Smooth muscle cell (in vitro differentiated cells): ENCODE measurements around the gene SIRT2. TPM values are rescaled to one million over a fixed set of nuclear protein-coding genes. Genes with fewer than 3 reads are reported as not detected.

Experiments used
- DNase-seq: peaks from one replicate; lab custom pipeline; 2025; ENCODE audit not compliant: unreplicated experiment; lab: John Stamatoyannopoulos, UW
- H2AFZ ChIP-seq: fragments of 200-600 bp; sonication (generic); 2 replicates; pipeline ENCODE4 v1.6.0; 2016; ENCODE audit warnings: antibody characterized with exemption, low read depth, mild to moderate bottlenecking
- H3F3A ChIP-seq: fragments of 200-600 bp; sonication (generic); 2 replicates; pipeline ENCODE4 v1.6.0; 2017; ENCODE audit warnings: antibody characterized with exemption, low read depth
- H3K27ac ChIP-seq: fragments of 200-600 bp; sonication (generic); 2 replicates; pipeline ENCODE4 v1.5.1; 2016; ENCODE audit warnings: low read depth, mild to moderate bottlenecking
- H3K27me3 ChIP-seq: fragments of 200-600 bp; sonication (generic); 2 replicates; pipeline ENCODE4 v1.6.1; 2016; ENCODE audit warnings: low read depth, mild to moderate bottlenecking
- H3K36me3 ChIP-seq: fragments of 200-600 bp; sonication (generic); 2 replicates; pipeline ENCODE4 v1.5.1; 2016; ENCODE audit warnings: low read depth
- H3K4me1 ChIP-seq: fragments of 200-600 bp; sonication (generic); 2 replicates; pipeline ENCODE4 v1.5.1; 2016; ENCODE audit warnings: low read depth
- H3K4me2 ChIP-seq: fragments of 200-600 bp; sonication (generic); 2 replicates; pipeline ENCODE4 v1.6.0; 2016; ENCODE audit warnings: mild to moderate bottlenecking
- H3K4me3 ChIP-seq: fragments of 200-600 bp; sonication (generic); 2 replicates; pipeline ENCODE4 v1.5.1; 2016; ENCODE audit warnings: mild to moderate bottlenecking
- H3K79me2 ChIP-seq: fragments of 200-600 bp; sonication (generic); 2 replicates; pipeline ENCODE4 v1.6.0; 2016; ENCODE audit warnings: low read depth, mild to moderate bottlenecking
- H3K9ac ChIP-seq: fragments of 200-600 bp; sonication (generic); 2 replicates; pipeline ENCODE4 v1.6.0; 2016; ENCODE audit warnings: low read depth
- H3K9me3 ChIP-seq: fragments of 200-600 bp; sonication (generic); replicated peaks from 2 replicates; pipeline ENCODE4 v1.5.1; 2016; ENCODE audit warnings: low read depth
- H4K20me1 ChIP-seq: fragments of 200-600 bp; sonication (generic); 2 replicates; pipeline ENCODE4 v1.6.0; 2016; ENCODE audit warnings: low read depth
- CTCF ChIP-seq: fragments of 200-600 bp; sonication (generic); IDR thresholded peaks from 2 replicates; pipeline ENCODE4 v1.5.1; 2017; ENCODE audit warnings: borderline replicate concordance, mild to moderate bottlenecking, antibody characterized with exemption; ENCODE audit not compliant: insufficient read depth, poor library complexity, severe bottlenecking
- WGBS: methylation state at CpG from one replicate; pipeline ENCODE4 v1.1.7; 2016; ENCODE audit warnings: low lambda C conversion rate; 5-methylcytosine and 5-hydroxymethylcytosine counted together
- polyA plus RNA-seq: library from polyadenylated mRNA; unstranded; fragments of >200 nt; fragmentation: Nextera tagmentation; extraction: Ambion mirVana; gene quantifications from 2 replicates; pipeline ENCODE4 v1.2.1, GENCODE V29; 2016
- total RNA-seq: library from RNA; depleted of rRNA; stranded (reverse); fragments of >200 nt; gene quantifications from 2 replicates; pipeline ENCODE4 v1.2.3, GENCODE V29; 2014

The SIRT2 gene
- total and polyA plus RNA-seq, 2 experiments from 2014 or later, result 30.7 to 48.4 TPM

- Histone ChIP-seq H3K4me2 (no peak overlapping the region), H3K79me2 (peaks cover 91% of the 10 kb centered on the region), H3K36me3 (peaks cover 45% of the 10 kb centered on the region), H3F3A (peaks cover 44% of the 10 kb centered on the region), H3K9me3 (no peaks in the 10 kb centered on the region), H4K20me1 (peaks cover 100% of the 10 kb centered on the region), H3K9ac (no peak overlapping the region), H3K27me3 (no peaks in the 10 kb centered on the region), H3K27ac (no peak overlapping the region), H2AFZ (no peak overlapping the region), H3K4me1 (peaks cover 7% of the 10 kb centered on the region), H3K4me3 (no peak overlapping the region)
- no peak for DNase-seq
- 98% methylated on average over 11 of the region's 11 CpGs for WGBS
- TF ChIP-seq CTCF, result no peak
These were observed 55.2 kb downstream of the SIRT2 start for GRCh38 chr19:38844093-38844686.

DNA sequence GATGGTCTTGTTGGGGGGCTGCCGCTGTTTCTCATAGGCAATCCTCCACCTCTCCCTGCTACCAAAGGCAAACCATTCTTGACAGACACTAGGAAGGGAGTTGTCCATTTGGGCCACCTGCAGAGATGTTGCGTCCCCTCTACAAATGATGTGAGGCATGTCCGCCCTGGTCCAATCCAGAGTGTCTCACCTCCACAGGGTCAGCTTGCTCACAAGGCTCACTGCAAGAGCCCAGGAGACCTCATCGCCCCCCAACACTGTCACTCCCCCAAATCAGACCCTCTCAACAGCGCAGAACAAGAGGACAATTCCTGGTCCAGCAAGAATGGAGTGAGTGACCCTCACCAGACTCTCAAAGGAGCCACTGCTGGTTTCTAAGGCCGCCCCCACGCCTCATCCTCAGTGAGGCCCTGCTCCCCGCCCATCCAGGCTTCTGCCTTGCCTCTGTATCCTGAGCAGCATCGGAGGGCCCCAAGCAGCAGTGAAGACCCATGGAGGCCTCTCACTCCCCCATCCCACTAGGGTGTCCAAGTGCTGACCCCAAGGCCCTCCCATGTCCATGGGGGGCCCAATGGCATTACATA lies 56.2 kb downstream of the SIRT2 start:
- peaks cover 47% of the 10 kb centered on the region for H3K36me3 ChIP-seq
- peaks cover 100% of the 10 kb centered on the region for H4K20me1 ChIP-seq
- 98% methylated on average over 9 of the region's 9 CpGs for WGBS
- DNase-seq, result no peak
- no peaks in the 10 kb centered on the region for H3K27me3 ChIP-seq
- no peak overlapping the region for H3K4me3 ChIP-seq
- no peaks in the 10 kb centered on the region for H3K9me3 ChIP-seq
- no peak overlapping the region for H3K9ac ChIP-seq
- H3K4me2 ChIP-seq, result no peak overlapping the region
- no peak overlapping the region for H3K27ac ChIP-seq
- no peak overlapping the region for H2AFZ ChIP-seq
- no peak for TF ChIP-seq CTCF
- H3K4me1 ChIP-seq, result peaks cover 7% of the 10 kb centered on the region
- peaks cover 83% of the 10 kb centered on the region for H3K79me2 ChIP-seq
- H3F3A ChIP-seq, result peaks cover 41% of the 10 kb centered on the region

DNA sequence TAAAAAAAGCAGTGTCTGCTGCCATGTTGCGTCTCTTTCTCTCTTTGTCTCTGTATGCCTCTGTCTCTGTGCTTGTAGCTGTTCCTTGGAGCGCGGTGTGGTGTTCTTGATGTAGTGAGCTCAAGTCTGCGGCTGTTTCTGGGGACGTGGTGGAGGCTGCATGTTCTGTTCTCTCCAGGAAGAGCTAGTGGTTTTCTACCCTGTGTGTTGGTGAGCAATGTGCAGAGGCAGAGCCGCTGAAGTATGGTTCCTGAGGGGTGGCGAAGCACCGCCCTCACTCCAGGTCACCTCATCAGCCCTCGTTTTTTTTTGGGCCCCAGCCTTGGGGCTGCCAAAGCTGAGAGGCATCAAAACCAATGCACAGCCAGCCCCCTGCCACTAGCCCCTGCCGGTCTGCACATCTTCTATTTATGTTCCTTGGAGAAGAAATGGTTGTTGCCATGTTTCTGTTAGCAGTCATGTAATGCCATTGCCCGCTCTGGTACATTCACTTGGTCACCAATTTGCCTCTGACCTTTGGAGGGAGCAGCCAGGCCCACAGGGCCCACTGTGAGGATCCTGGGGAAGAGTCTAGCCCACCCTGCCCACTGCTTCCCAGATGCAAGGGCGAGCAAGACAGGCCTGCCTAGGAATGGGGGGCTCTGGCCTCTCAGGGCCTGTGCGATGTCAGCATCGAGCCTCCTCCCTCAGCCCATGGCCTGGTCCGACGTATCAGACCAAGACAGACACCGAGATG lies 56.8 kb downstream of the SIRT2 start:
- Histone ChIP-seq H3K4me1 (peaks cover under 1% of the 10 kb centered on the region), H3K27me3 (no peaks in the 10 kb centered on the region), H3K9ac (no peak overlapping the region), H3K4me2 (no peak overlapping the region), H3F3A (peaks cover 47% of the 10 kb centered on the region), H2AFZ (no peak overlapping the region), H3K36me3 (peaks cover 47% of the 10 kb centered on the region), H4K20me1 (peaks cover 100% of the 10 kb centered on the region), H3K4me3 (no peak overlapping the region), H3K9me3 (no peaks in the 10 kb centered on the region), H3K27ac (no peak overlapping the region), H3K79me2 (peaks cover 76% of the 10 kb centered on the region)
- TF ChIP-seq CTCF, result no peak
- DNase-seq, result no peak
- 96% methylated on average over 17 of the region's 17 CpGs for whole genome bisulfite sequencing
